Measurements from ENCODE around the gene ACTL10.
A peak's percentile ranks its signal among the peaks of the same experiment; 100 is the strongest.

ACTL10 gene

GRCh38 chr20:33684533-33685327, 18.0 kb downstream of the ACTL10 start:
- Mint-ChIP-seq H3K27me3 (no peaks in the 10 kb centered on the region), H3K36me3 (ENCODE audit: low read depth) (no peaks in the 10 kb centered on the region), H3K4me3 (peak overlapping the region; percentile 70), H3K9me3 (no peaks in the 10 kb centered on the region), H3K27ac (peak overlapping the region; percentile 19), H3K4me1 (ENCODE audit: low read depth) (peaks cover 26% of the 10 kb centered on the region)
- intact Hi-C loops (cut with micrococcal nuclease) = loop anchor here (5.0 kb wide), 1 partner anchor 48 kb away; the partner anchor contains the start of gene ZNF341

- no peaks in the 10 kb centered on the region for H3K36me3 Mint-ChIP-seq (ENCODE audit: low read depth)
- peak overlapping the region; percentile 70 for H3K4me3 Mint-ChIP-seq
- H3K27ac Mint-ChIP-seq = peak overlapping the region; percentile 19
- H3K9me3 Mint-ChIP-seq = no peaks in the 10 kb centered on the region
- H3K4me1 Mint-ChIP-seq (ENCODE audit: low read depth) = peaks cover 31% of the 10 kb centered on the region
- intact Hi-C loops (cut with micrococcal nuclease) = loop anchor here (2.0 to 5.0 kb wide), 2 partner anchors 35 to 47 kb away; partner anchors contain the start of genes PXMP4 and ZNF341
- H3K27me3 Mint-ChIP-seq = no peaks in the 10 kb centered on the region
Observed at GRCh38 chr20:33685328-33686099, 18.8 kb downstream of the ACTL10 start.

GRCh38 chr20:33686100-33686983, 19.6 kb downstream of the ACTL10 start, which contains the start of gene E2F1:
Gene E2F1, minus strand, starts transcription at chr20:33686385. Its CDS starts 121 bp downstream, at chr20:33686264.
- Mint-ChIP-seq H3K9me3 (no peaks in the 10 kb centered on the region), H3K36me3 (ENCODE audit: low read depth) (no peaks in the 10 kb centered on the region), H3K27me3 (no peaks in the 10 kb centered on the region), H3K4me3 (peak within 1 kb of the TSS; percentile 75), H3K27ac (peak within 1 kb of the TSS; percentile 79), H3K4me1 (ENCODE audit: low read depth) (peaks cover 31% of the 10 kb centered on the region)
- intact Hi-C loops (cut with micrococcal nuclease) = loop anchor here (2.0 to 5.0 kb wide), 2 partner anchors 34 to 46 kb away; partner anchors contain the start of genes PXMP4 and ZNF341

GRCh38 chr20:33686984-33687366, 20.2 kb downstream of the ACTL10 start:
- H3K4me3 Mint-ChIP-seq = peak overlapping the region; percentile 75
- peak overlapping the region; percentile 79 for H3K27ac Mint-ChIP-seq
- H3K27me3 Mint-ChIP-seq = no peaks in the 10 kb centered on the region
- intact Hi-C loops (cut with micrococcal nuclease) = loop anchor here (2.0 to 5.0 kb wide), 2 partner anchors 34 to 45 kb away; partner anchors contain the start of genes PXMP4 and ZNF341
- peaks cover 31% of the 10 kb centered on the region for H3K4me1 Mint-ChIP-seq (ENCODE audit: low read depth)
- no peaks in the 10 kb centered on the region for H3K9me3 Mint-ChIP-seq
- no peaks in the 10 kb centered on the region for H3K36me3 Mint-ChIP-seq (ENCODE audit: low read depth)

- intact Hi-C loops (cut with micrococcal nuclease) = loop anchor here (2.0 to 5.0 kb wide), 2 partner anchors 33 to 45 kb away; partner anchors contain the start of genes PXMP4 and ZNF341
- Mint-ChIP-seq H3K4me1 (ENCODE audit: low read depth) (peaks cover 31% of the 10 kb centered on the region), H3K27ac (peak overlapping the region; percentile 79), H3K27me3 (no peaks in the 10 kb centered on the region), H3K4me3 (peak overlapping the region; percentile 75), H3K9me3 (no peaks in the 10 kb centered on the region), H3K36me3 (ENCODE audit: low read depth) (no peaks in the 10 kb centered on the region)
Observed at GRCh38 chr20:33687370-33687915, 20.7 kb downstream of the ACTL10 start.

- Mint-ChIP-seq H3K9me3 (no peaks in the 10 kb centered on the region), H3K4me3 (no peak overlapping the region), H3K36me3 (ENCODE audit: low read depth) (no peaks in the 10 kb centered on the region), H3K27me3 (no peaks in the 10 kb centered on the region), H3K4me1 (ENCODE audit: low read depth) (peaks cover 31% of the 10 kb centered on the region), H3K27ac (peak overlapping the region; percentile 79)
- intact Hi-C loops (cut with micrococcal nuclease) = loop anchor here (2.0 to 5.0 kb wide), 2 partner anchors 33 to 44 kb away; partner anchors contain the start of genes PXMP4 and ZNF341
Observed at GRCh38 chr20:33687993-33688937, 21.5 kb downstream of the ACTL10 start.

- no peaks in the 10 kb centered on the region for H3K36me3 Mint-ChIP-seq (ENCODE audit: low read depth)
- intact Hi-C loops (cut with micrococcal nuclease) = loop anchor here (5.0 kb wide), 1 partner anchor 43 kb away; the partner anchor contains the start of gene ZNF341
- no peaks in the 10 kb centered on the region for H3K9me3 Mint-ChIP-seq
- H3K4me1 Mint-ChIP-seq (ENCODE audit: low read depth) = peaks cover 31% of the 10 kb centered on the region
- H3K27ac Mint-ChIP-seq = no peak overlapping the region
- H3K4me3 Mint-ChIP-seq = no peak overlapping the region
- no peaks in the 10 kb centered on the region for H3K27me3 Mint-ChIP-seq
Observed at GRCh38 chr20:33688938-33689424, 22.2 kb downstream of the ACTL10 start.

GRCh38 chr20:33689493-33689892, 22.8 kb downstream of the ACTL10 start:
- H3K27me3 Mint-ChIP-seq = no peaks in the 10 kb centered on the region
- H3K27ac Mint-ChIP-seq = no peak overlapping the region
- H3K4me3 Mint-ChIP-seq = no peak overlapping the region
- H3K9me3 Mint-ChIP-seq = no peaks in the 10 kb centered on the region
- peaks cover 30% of the 10 kb centered on the region for H3K4me1 Mint-ChIP-seq (ENCODE audit: low read depth)
- no peaks in the 10 kb centered on the region for H3K36me3 Mint-ChIP-seq (ENCODE audit: low read depth)
- intact Hi-C loops (cut with micrococcal nuclease) = loop anchor here (5.0 kb wide), 1 partner anchor 43 kb away; the partner anchor contains the start of gene ZNF341

- no peak overlapping the region for H3K27ac Mint-ChIP-seq
- no peaks in the 10 kb centered on the region for H3K27me3 Mint-ChIP-seq
- peaks cover 25% of the 10 kb centered on the region for H3K4me1 Mint-ChIP-seq (ENCODE audit: low read depth)
- H3K9me3 Mint-ChIP-seq = no peaks in the 10 kb centered on the region
- no peak overlapping the region for H3K4me3 Mint-ChIP-seq
- intact Hi-C loops (cut with micrococcal nuclease) = loop anchor here (5.0 kb wide), 1 partner anchor 42 kb away; the partner anchor contains the start of gene ZNF341
- no peaks in the 10 kb centered on the region for H3K36me3 Mint-ChIP-seq (ENCODE audit: low read depth)
Observed at GRCh38 chr20:33689973-33690372, 23.2 kb downstream of the ACTL10 start.

GRCh38 chr20:33693289-33693688, 26.5 kb downstream of the ACTL10 start:
- H3K9me3 Mint-ChIP-seq = no peaks in the 10 kb centered on the region
- H3K4me3 Mint-ChIP-seq = no peak overlapping the region
- intact Hi-C loops (cut with micrococcal nuclease) = no loop called here
- H3K36me3 Mint-ChIP-seq (ENCODE audit: low read depth) = no peaks in the 10 kb centered on the region
- no peak overlapping the region for H3K27ac Mint-ChIP-seq
- H3K4me1 Mint-ChIP-seq (ENCODE audit: low read depth) = peaks cover 5% of the 10 kb centered on the region
- no peaks in the 10 kb centered on the region for H3K27me3 Mint-ChIP-seq

- no peak overlapping the region for H3K27ac Mint-ChIP-seq
- no peak overlapping the region for H3K4me3 Mint-ChIP-seq
- intact Hi-C loops (cut with micrococcal nuclease) = no loop called here
- H3K36me3 Mint-ChIP-seq (ENCODE audit: low read depth) = no peaks in the 10 kb centered on the region
- H3K9me3 Mint-ChIP-seq = peaks cover 5% of the 10 kb centered on the region
- no peaks in the 10 kb centered on the region for H3K27me3 Mint-ChIP-seq
- H3K4me1 Mint-ChIP-seq (ENCODE audit: low read depth) = peaks cover 5% of the 10 kb centered on the region
Observed at GRCh38 chr20:33693741-33694638, 27.2 kb downstream of the ACTL10 start.
